ENCODE results near the gene PGGT1B.

PGGT1B gene

DNA sequence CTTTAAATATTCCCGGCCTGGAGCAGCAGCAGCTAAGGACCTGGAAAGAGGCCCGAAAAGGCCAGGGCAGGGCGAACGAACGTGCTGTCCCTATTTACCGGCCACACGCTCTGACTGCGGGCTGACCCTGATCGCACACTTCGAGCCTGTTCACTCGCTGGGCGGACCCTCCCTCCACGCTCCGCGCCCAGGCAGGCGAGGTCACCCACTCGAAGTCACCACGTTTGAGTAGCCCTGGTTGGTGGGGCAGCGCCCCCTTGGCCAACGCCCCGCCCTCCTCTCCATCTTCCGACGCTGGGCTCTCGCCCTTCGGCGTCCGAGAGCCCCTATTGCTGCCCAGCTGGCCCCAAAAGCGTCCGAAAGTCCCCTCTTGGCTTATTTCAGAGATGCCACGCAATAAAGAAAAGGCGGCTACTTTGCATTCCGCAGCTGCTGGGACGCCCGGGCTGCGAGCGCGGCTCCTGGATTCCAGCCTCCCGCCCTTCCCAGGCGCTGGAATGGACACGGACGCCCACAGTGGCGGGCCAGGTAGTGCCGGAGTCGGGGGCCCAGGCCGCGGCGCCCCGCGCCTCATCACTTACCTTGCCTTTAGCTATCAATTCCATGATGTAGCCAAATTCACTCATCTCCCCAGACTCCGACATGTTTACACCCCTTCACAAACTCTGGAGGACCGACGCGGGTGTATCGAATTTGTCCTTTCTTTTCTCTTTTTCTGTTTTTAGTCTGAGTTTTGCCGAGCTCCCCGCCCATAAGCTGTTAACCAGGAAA, 83.1 kb downstream of the PGGT1B start:
- no peak for DNase-seq

GRCh38 chr5:115179030-115179393, 83.7 kb downstream of the PGGT1B start:
- DNase-seq: no peak

DNA sequence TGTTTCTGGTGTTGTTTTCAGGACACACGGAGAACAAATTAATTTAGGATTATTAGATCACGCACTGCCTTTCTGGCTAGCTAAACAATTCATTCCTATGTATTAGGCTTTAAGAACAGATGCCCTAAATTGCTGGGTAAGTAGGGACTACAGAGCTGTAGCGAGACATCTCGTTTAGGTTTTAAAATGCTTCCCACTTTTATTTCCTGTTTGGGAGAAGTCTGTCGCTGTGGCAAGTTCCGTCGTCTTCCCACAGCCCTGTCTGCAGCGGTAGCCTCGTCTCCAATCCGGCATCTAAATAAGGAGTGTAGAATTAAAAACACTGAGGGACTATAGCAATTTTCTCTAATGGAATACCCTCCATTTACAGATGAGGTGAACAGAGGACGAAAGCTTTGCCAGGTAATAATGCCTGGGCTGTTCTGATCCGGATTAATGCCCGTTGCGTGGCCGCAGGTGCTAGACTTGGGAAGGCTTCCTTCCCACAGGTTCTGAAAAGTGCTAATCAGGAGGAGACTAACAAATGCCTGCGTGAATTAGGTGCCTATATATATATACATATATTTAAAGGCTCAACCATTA, 91.7 kb downstream of the PGGT1B start:
- DNase-seq: no peak

DNA sequence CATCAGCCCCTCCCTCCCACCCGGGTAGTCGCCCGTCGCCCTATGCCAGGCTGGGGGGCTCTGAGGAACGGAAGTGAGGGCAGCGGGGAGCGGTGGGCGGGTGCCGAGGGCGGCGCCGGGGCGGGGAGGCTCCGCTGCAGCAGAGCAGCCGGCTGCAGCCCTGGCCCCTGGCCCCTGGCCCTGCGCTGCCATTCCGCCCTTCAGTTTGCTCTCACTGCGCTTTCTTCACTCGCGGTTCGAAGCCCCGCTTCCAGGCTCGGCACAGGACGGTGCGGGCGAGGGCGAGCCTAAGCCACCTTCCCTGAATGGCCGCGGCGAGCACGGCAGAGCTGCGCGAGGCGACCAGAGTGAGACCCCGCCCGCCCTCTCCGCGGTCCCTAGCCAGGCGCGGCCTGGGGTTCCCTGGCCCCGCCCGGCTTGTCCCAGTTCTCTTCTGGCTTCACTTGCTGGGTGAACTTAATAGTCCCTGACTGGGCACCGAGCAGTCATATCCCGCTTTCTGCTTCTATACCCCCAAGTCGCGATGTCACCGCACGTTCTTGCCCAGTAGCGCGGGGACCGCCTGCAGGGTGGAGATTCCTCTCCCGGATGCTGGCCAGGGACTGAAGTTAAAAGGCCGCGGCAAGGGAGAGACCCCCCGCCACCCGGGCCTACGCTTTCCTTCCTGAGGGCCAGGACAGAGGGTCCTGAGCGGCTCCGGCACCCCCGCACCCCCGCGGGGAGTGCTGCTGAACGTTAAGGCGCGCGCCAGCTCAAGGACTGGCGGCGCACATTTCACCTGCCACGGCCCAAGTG, 92.3 kb downstream of the PGGT1B start:
- DNase-seq: no peak

DNA sequence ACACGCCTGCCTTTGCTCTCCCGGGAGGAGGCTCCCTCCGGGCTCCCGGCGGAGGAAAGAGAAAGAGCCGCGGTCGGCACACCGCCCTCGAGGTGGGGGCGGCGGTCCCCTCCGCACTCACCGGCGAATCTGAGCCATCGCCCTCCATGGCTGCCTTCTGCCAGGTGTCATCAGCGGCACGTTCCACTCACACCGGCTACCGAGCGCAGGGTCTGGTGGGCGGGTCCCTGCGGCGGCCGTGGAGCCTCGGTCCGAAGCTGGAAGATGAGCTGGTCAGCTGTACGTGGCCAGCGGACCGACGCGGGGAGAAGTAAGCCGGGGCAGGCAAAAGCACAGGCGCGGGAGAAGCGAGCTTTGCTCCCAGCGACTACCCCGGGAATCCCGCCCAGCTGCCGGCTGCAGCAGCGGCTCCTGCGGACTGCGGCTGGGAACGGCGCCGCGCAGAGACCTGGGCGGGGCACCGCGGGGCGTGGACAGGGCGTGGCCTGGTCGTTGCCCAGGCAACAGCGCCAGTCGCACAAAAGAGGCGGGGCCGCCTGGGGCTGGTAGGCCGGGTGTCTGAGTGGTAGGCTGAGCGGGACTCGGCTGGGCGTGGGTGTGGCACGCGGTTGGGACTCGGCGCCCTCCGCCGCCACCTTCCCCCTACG, 93.1 kb downstream of the PGGT1B start, which contains the start of gene TRIM36:
Gene TRIM36 (minus strand): TSS at position 422 of the 647 bp plus-strand sequence. CDS start 274 bp downstream, at position 148.
- peak; percentile 90 for DNase-seq

- no peak for DNase-seq
These were observed 93.7 kb downstream of the PGGT1B start for GRCh38 chr5:115168829-115169486.

- DNase-seq: no peak
These were observed 95.8 kb downstream of the PGGT1B start for GRCh38 chr5:115166744-115167393.

DNA sequence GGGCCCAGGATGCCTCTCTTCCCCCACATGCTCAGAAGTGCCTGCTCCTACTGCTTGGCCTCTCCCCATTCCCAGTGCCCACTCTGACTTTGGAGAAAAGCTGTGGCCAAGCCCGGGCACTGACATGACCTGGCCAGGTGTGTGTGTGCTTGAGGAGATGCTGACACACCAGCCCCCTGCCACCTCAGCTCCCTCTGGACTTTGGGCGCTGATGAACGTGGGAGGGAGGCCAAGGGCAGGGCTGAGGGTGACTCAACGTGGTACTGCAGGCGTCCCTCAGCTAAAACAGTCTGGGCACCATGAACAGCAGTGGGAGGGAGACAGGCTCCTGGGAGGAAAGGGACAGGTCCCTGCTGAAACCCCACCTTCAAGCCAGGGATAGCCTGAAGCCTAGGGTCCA, 96.9 kb downstream of the PGGT1B start:
- no peak for DNase-seq

DNA sequence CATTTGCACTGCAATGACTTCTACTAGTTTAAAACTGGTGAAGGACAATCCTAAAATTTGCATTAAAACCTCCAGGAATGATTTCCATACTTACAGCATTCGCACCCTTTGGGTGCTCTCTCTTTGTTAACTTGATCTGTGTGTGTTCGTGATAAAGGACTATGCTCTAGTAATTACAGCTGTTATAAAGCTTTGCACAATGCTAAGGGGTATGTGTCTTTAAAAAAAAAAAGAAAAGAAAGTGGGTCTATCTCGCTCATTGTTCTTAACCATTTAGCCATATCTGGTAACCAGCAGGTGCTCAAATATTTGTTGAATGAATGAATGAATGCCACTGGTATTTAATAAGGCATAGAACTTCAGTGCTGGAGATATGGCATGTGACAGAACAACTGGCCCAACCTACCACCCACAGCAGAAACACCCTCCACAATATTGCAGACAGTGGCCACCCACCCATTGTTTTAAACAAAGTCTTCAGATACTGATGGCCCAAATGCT, 101.7 kb downstream of the PGGT1B start:
- no peak for DNase-seq

Measured in CD4-positive, alpha-beta T cell treated with Interleukin-10 for 1 hour (primary cell).